Ectodermal cell (in vitro differentiated cells): Measurements from ENCODE around the gene GRM5.
"Not testable (repeated sequence)": the region's sequence is repeated elsewhere in the genome, so short reads cannot be mapped to it uniquely, and the experiment has no call there.

Experiments used
- H3K27ac ChIP-seq: 2 replicates; pipeline ENCODE4 v1.7.0; 2013; ENCODE audit warnings: mild to moderate bottlenecking, low read depth, low read length; ENCODE audit not compliant: insufficient read depth, poor library complexity, severe bottlenecking
- H3K27me3 ChIP-seq: 2 replicates; pipeline ENCODE4 v1.7.0; 2013; ENCODE audit warnings: mild to moderate bottlenecking, low read length; ENCODE audit not compliant: insufficient read depth, control insufficient read depth, poor library complexity, severe bottlenecking
- H3K36me3 ChIP-seq: one replicate; pipeline ENCODE4 v1.7.0; 2013; ENCODE audit warnings: low read length; ENCODE audit not compliant: control insufficient read depth, insufficient read depth
- H3K4me1 ChIP-seq: one replicate; pipeline ENCODE4 v1.7.0; 2013; ENCODE audit warnings: low read length; ENCODE audit not compliant: control insufficient read depth, insufficient read depth
- H3K4me3 ChIP-seq: 2 replicates; pipeline ENCODE4 v1.7.0; 2013; ENCODE audit warnings: low read depth, low read length, control low read depth; ENCODE audit not compliant: insufficient read depth
- H3K9me3 ChIP-seq: 2 replicates; pipeline ENCODE4 v1.7.0; 2013; ENCODE audit warnings: mild to moderate bottlenecking, low read length, moderate library complexity; ENCODE audit not compliant: control insufficient read depth
- WGBS, 2 experiments: methylation state at CpG; one replicate each; pipeline ENCODE4 v1.1.7; 2013; ENCODE audit warnings: missing lambda C conversion rate in 2 of 2; 5-methylcytosine and 5-hydroxymethylcytosine counted together

Gene GRM5

GRCh38 chr11:88901436-88901835, 164.3 kb downstream of the GRM5 start:
- H3K27ac ChIP-seq, H3K4me1 ChIP-seq, H3K9me3 ChIP-seq, H3K4me3 ChIP-seq, H3K27me3 ChIP-seq, H3K36me3 ChIP-seq: not testable (repeated sequence)
- WGBS, 2 experiments: 90 to 100% methylated on average over 2 of the region's 2 CpGs

DNA sequence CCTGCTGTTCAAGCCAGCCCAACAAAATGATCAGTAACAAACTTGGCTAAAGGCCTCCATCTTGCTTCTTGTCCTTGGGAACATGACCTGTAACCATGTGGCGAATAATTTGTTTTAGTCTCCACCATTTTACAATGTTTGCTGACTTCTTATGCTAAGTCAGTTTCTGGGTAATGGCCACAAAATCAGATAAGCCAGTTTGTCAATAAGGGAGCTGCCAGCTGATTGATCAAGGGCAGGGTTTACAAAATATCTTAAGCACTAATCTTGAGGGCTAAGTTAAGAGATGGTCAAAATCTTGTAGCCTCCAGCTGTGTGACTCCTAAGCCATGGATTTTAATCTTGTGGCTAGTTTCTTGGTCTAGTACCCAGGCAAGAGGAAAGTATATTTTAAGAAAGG, 176.9 kb downstream of the GRM5 start:
- H3K4me3 ChIP-seq, H3K9me3 ChIP-seq, H3K27me3 ChIP-seq, H3K27ac ChIP-seq, H3K36me3 ChIP-seq, H3K4me1 ChIP-seq: not testable (repeated sequence)
- 87 to 100% methylated on average over 1 of the region's 1 CpG for whole genome bisulfite sequencing, 2 experiments

DNA sequence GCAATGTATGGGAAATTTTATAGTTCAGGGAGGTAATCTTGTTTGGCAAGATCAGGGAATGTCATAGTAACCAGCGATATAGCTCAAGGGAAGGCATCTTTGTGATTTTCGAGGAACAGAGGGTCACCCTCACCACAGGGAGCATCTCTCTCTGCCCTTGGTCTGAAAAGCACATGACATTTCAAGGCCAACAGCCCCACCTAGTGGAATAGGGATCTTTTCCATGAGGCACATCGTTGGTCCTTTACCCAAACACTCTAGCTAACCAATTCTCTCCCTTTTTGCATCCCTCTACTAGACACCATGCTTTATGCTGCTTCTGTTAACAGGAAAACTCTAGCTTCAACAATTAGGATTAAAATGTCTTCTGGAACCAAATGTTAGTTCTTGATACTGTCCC, 179.0 kb downstream of the GRM5 start:
- no peaks in the 10 kb centered on the region for H3K36me3 ChIP-seq
- WGBS, 2 experiments: 56 to 62% methylated on average over 3 of the region's 3 CpGs
- H3K27ac ChIP-seq: no peak overlapping the region
- no peak overlapping the region for H3K4me3 ChIP-seq
- no peaks in the 10 kb centered on the region for H3K9me3 ChIP-seq
- H3K27me3 ChIP-seq: no peaks in the 10 kb centered on the region
- no peaks in the 10 kb centered on the region for H3K4me1 ChIP-seq

GRCh38 chr11:88882800-88883199, 183.0 kb downstream of the GRM5 start:
- not testable (repeated sequence) for H3K4me1 ChIP-seq, H3K36me3 ChIP-seq, H3K27me3 ChIP-seq, H3K4me3 ChIP-seq, H3K9me3 ChIP-seq, H3K27ac ChIP-seq
- WGBS, 2 experiments: 87 to 90% methylated on average over 3 of the region's 3 CpGs

DNA sequence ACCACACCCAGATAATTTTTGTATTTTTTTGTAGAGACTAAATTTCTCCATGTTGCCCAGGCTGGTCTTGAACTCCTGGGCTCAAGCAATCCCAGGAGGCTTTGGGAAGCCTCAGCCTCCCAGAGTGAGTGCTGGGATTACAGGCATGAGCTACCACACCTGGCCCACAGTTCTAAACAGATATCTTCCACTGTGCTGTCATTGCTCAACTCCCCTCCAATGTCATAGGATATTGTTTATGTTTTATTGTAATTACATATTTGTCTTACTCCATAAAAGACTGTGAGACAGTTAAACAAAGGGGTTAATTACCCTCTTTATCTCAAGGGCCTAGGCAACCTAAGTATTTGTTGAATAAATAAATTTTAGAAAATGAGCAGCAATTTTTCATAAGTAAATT, 204.2 kb downstream of the GRM5 start:
- Histone ChIP-seq H3K4me1 (no peaks in the 10 kb centered on the region), H3K27me3 (no peaks in the 10 kb centered on the region), H3K36me3 (no peaks in the 10 kb centered on the region), H3K9me3 (no peaks in the 10 kb centered on the region), H3K27ac (no peak overlapping the region), H3K4me3 (no peak overlapping the region)

- 80 to 81% methylated on average over 4 of the region's 4 CpGs for WGBS, 2 experiments
- H3K36me3 ChIP-seq, H3K4me1 ChIP-seq, H3K4me3 ChIP-seq, H3K9me3 ChIP-seq, H3K27ac ChIP-seq, H3K27me3 ChIP-seq: not testable (repeated sequence)
Observed at GRCh38 chr11:88860431-88860830, 205.4 kb downstream of the GRM5 start.

GRCh38 chr11:88853963-88854362, 211.8 kb downstream of the GRM5 start:
- H3K9me3 ChIP-seq, H3K36me3 ChIP-seq, H3K4me1 ChIP-seq, H3K4me3 ChIP-seq, H3K27me3 ChIP-seq, H3K27ac ChIP-seq: not testable (repeated sequence)
- WGBS, 2 experiments: 90 to 100% methylated on average over 1 to 2 of the region's 2 CpGs

- H3K27ac ChIP-seq, H3K27me3 ChIP-seq, H3K36me3 ChIP-seq, H3K9me3 ChIP-seq, H3K4me3 ChIP-seq, H3K4me1 ChIP-seq: not testable (repeated sequence)
Observed at GRCh38 chr11:88851547-88851946, 214.2 kb downstream of the GRM5 start.

GRCh38 chr11:88849773-88850172, 216.0 kb downstream of the GRM5 start:
- H3K27me3 ChIP-seq, H3K9me3 ChIP-seq, H3K27ac ChIP-seq, H3K36me3 ChIP-seq, H3K4me1 ChIP-seq, H3K4me3 ChIP-seq: not testable (repeated sequence)
- 96% methylated on average over 3 to 4 of the region's 6 CpGs for WGBS, 2 experiments

- H3K4me3 ChIP-seq: no peak overlapping the region
- H3K27me3 ChIP-seq: no peaks in the 10 kb centered on the region
- no peak overlapping the region for H3K27ac ChIP-seq
- H3K9me3 ChIP-seq: no peaks in the 10 kb centered on the region
- no peaks in the 10 kb centered on the region for H3K4me1 ChIP-seq
- H3K36me3 ChIP-seq: no peaks in the 10 kb centered on the region
- WGBS, 2 experiments: 95 to 97% methylated on average over 1 of the region's 1 CpG
Observed at GRCh38 chr11:88849368-88849767, 216.4 kb downstream of the GRM5 start.

DNA sequence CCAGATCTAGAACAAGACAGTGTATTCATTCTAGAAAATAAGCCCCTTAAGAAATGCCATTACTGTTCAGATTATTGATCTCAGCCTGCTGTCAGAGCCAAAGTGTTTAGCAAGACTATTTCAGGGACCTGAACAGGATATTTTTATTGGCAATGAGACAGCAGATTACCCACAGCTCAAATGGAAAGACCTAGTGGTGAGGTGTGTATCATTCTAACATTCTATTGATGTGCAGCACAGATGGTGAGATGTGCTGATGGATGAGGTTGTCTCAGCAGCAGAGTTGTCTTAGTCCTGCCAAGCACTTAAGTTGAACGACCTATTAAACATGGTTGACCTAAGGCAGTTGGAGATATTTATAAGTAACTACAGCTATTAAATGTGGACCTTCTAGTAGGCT, 219.5 kb downstream of the GRM5 start:
- H3K4me1 ChIP-seq, H3K36me3 ChIP-seq, H3K9me3 ChIP-seq, H3K4me3 ChIP-seq, H3K27ac ChIP-seq, H3K27me3 ChIP-seq: not testable (repeated sequence)
- WGBS, 2 experiments: no CpG with 5 or more reads among the region's 1 CpG
